DND-41 (cell line): Measurements from ENCODE around the gene CAMKMT.

Experiments used
- ATAC-seq: fragments of 200-7000 bp; cut with Tn5 transposase; 3 replicates; pipeline ENCODE4 v1.9.1; 2021; ENCODE audit warnings: low read depth; ENCODE audit not compliant: insufficient read depth
- DNase-seq: peaks from one replicate; pipeline ENCODE4 v3.0.0-alpha.2; 2020
- H2AFZ ChIP-seq: 2 replicates; pipeline ENCODE4 v1.6.0; 2012; ENCODE audit warnings: low read depth, low read length
- H3K27ac ChIP-seq: 2 replicates; pipeline ENCODE4 v1.5.1; 2012; ENCODE audit warnings: low read length, inconsistent platforms
- H3K27me3 ChIP-seq: fragments of 200-600 bp; sonication (generic); 2 replicates; pipeline ENCODE4 v1.6.0; 2012; ENCODE audit warnings: low read length, mild to moderate bottlenecking, inconsistent platforms; ENCODE audit not compliant: insufficient read depth, poor library complexity
- H3K36me3 ChIP-seq: 2 replicates; pipeline ENCODE4 v1.5.1; 2012; ENCODE audit warnings: low read length, inconsistent platforms; ENCODE audit not compliant: insufficient read depth
- H3K4me1 ChIP-seq: 2 replicates; pipeline ENCODE4 v1.5.1; 2012; ENCODE audit warnings: mild to moderate bottlenecking, low read length; ENCODE audit not compliant: insufficient read depth
- H3K4me2 ChIP-seq: 2 replicates; pipeline ENCODE4 v1.6.0; 2012; ENCODE audit warnings: mild to moderate bottlenecking, moderate library complexity, low read length, inconsistent platforms; ENCODE audit not compliant: insufficient read depth
- H3K4me3 ChIP-seq, 2 experiments: fragments of 200-600 bp in 1 of 2; shearing (Covaris generic) in 1 of 2; 2 replicates each; pipeline ENCODE4 v1.5.1; 2012 to 2016; ENCODE audit warnings: inconsistent platforms in 2 of 2, low read length in 2 of 2, mild to moderate bottlenecking in 2 of 2, low read depth in 1 of 2, moderate library complexity in 1 of 2
- H3K79me2 ChIP-seq: 2 replicates; pipeline ENCODE4 v1.6.0; 2012; ENCODE audit warnings: low read length, inconsistent platforms; ENCODE audit not compliant: insufficient read depth
- H3K9ac ChIP-seq: 2 replicates; pipeline ENCODE4 v1.6.0; 2012; ENCODE audit warnings: low read depth, mild to moderate bottlenecking, inconsistent platforms, low read length, moderate library complexity
- H3K9me3 ChIP-seq: 2 replicates; pipeline ENCODE4 v1.5.1; 2012; ENCODE audit warnings: low read length, moderate library complexity, mild to moderate bottlenecking, inconsistent platforms; ENCODE audit not compliant: insufficient read depth, severe bottlenecking
- H4K20me1 ChIP-seq: 2 replicates; pipeline ENCODE4 v1.6.0; 2012; ENCODE audit warnings: low read length; ENCODE audit not compliant: insufficient read depth
- CTCF ChIP-seq: IDR thresholded peaks from 2 replicates; pipeline ENCODE4 v1.5.1; 2012; ENCODE audit warnings: borderline replicate concordance, low read length, moderate library complexity, mild to moderate bottlenecking; ENCODE audit not compliant: poor library complexity, severe bottlenecking; ENCODE audit errors: extremely low read depth
- EZH2 ChIP-seq: IDR thresholded peaks from 3 replicates; pipeline ENCODE4 v1.6.1; 2012; ENCODE audit warnings: borderline replicate concordance, low read depth, mild to moderate bottlenecking, moderate library complexity, low read length, inconsistent platforms; ENCODE audit not compliant: severe bottlenecking

The CAMKMT gene

GRCh38 chr2:44351676-44352075, 10.1 kb upstream of the CAMKMT start:
- H3K27ac ChIP-seq = no peak overlapping the region
- H3K4me2 ChIP-seq = no peak overlapping the region

GRCh38 chr2:44352510-44352909, 9.2 kb upstream of the CAMKMT start:
- no peak overlapping the region for H3K4me2 ChIP-seq
- H3K79me2 ChIP-seq = 0 out of 2 replicates have a peak, but pooled peaks cover 2% of the 10 kb centered on the region
- H4K20me1 ChIP-seq = no peaks in the 10 kb centered on the region
- H3K4me1 ChIP-seq = no peaks in the 10 kb centered on the region
- no peak overlapping the region for H3K4me3 ChIP-seq
- no peak for TF ChIP-seq EZH2
- no peak for TF ChIP-seq CTCF
- no peak overlapping the region for H2AFZ ChIP-seq
- H3K36me3 ChIP-seq = no peaks in the 10 kb centered on the region
- ATAC-seq (no peak), DNase-seq (no peak)
- no peaks in the 10 kb centered on the region for H3K27me3 ChIP-seq
- no peak overlapping the region for H3K9ac ChIP-seq
- H3K9me3 ChIP-seq = no peaks in the 10 kb centered on the region
- no peak overlapping the region for H3K27ac ChIP-seq

More at GRCh38 chr2:44351676-44352075, 10.1 kb upstream of the CAMKMT start:
- Histone ChIP-seq H3K36me3 (no peaks in the 10 kb centered on the region), H4K20me1 (no peaks in the 10 kb centered on the region), H3K4me3 (no peak overlapping the region), H3K9ac (no peak overlapping the region), H2AFZ (no peak overlapping the region), H3K79me2 (no peaks in the 10 kb centered on the region), H3K9me3 (no peaks in the 10 kb centered on the region), H3K4me1 (no peaks in the 10 kb centered on the region), H3K27me3 (no peaks in the 10 kb centered on the region)
- TF ChIP-seq EZH2 (no peak), CTCF (no peak)
- DNase-seq (no peak), ATAC-seq (no peak)

GRCh38 chr2:44354761-44355160, 7.0 kb upstream of the CAMKMT start:
- H3K4me3 ChIP-seq = no peak overlapping the region
- H3K4me2 ChIP-seq = no peak overlapping the region
- ATAC-seq (no peak), DNase-seq (no peak)
- no peak overlapping the region for H3K27ac ChIP-seq
- no peak overlapping the region for H2AFZ ChIP-seq
- no peaks in the 10 kb centered on the region for H4K20me1 ChIP-seq
- no peaks in the 10 kb centered on the region for H3K27me3 ChIP-seq
- H3K9ac ChIP-seq = no peak overlapping the region
- H3K9me3 ChIP-seq = no peaks in the 10 kb centered on the region
- H3K79me2 ChIP-seq = peaks cover 8% of the 10 kb centered on the region; the same call in 1 of the 2 replicates
- no peaks in the 10 kb centered on the region for H3K36me3 ChIP-seq
- TF ChIP-seq EZH2 (no peak), CTCF (no peak)
- H3K4me1 ChIP-seq = peaks cover 12% of the 10 kb centered on the region

GRCh38 chr2:44358503-44358902, 3.2 kb upstream of the CAMKMT start:
- no peaks in the 10 kb centered on the region for H3K27me3 ChIP-seq
- H3K4me2 ChIP-seq = no peak overlapping the region
- H3K4me3 ChIP-seq = no peak overlapping the region
- no peaks in the 10 kb centered on the region; the same call in 1 of the 2 replicates for H3K36me3 ChIP-seq
- no peak overlapping the region for H3K9ac ChIP-seq
- no peaks in the 10 kb centered on the region for H4K20me1 ChIP-seq
- TF ChIP-seq EZH2 = no peak
- no peak for TF ChIP-seq CTCF
- DNase-seq = peak; percentile 29
- H3K4me1 ChIP-seq = peaks cover 34% of the 10 kb centered on the region
- H3K27ac ChIP-seq = no peak overlapping the region
- ATAC-seq = no peak
- H2AFZ ChIP-seq = no peak overlapping the region
- no peaks in the 10 kb centered on the region for H3K9me3 ChIP-seq
- peaks cover 36% of the 10 kb centered on the region for H3K79me2 ChIP-seq
